Thyroid gland (tissue), 4 donors: ENCODE data around the gene NPM1.

Experiments used
- POLR2A ChIP-seq, 2 donors: fragments of 450-650 bp; IDR thresholded peaks; one replicate each; pipeline ENCODE4 v1.6.1; 2017; ENCODE audit warnings: antibody characterized with exemption in 2 of 2, mild to moderate bottlenecking in 2 of 2, moderate library complexity in 1 of 2
- TF ChIP-seq, protein P1 (sequence below), 6 experiments: fragments of 200-600 bp in 3 of 6; fragments of 450-650 bp in 3 of 6; sonication (generic) in 3 of 6; IDR thresholded peaks; one replicate each; pipeline ENCODE4 v1.5.1; 2016 to 2019; ENCODE audit warnings: antibody characterized with exemption in 6 of 6, mild to moderate bottlenecking in 2 of 6, inconsistent platforms in 1 of 6, moderate library complexity in 1 of 6

DNA sequence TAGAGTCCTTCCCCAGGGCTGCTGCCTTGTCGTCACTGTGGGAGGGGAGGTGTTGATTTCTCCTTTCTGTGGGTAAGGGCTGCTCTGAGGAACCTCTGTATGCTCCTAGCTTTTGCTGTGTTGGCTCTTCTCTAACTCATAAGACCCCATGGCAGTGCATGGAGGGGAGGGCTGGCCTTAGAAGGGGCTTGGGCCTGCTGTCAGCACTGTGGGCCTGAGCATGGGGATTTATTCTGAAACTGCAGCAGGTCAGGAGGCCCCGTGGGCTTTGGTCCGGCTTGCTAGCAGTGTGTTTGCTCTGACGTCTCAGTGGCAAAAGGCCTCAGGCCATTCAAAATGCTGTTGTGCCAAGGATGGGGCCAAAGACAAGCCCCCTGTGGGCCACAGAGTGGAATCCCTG is 38.6 kb downstream of the NPM1 start:
- TF ChIP-seq, protein P1, sequence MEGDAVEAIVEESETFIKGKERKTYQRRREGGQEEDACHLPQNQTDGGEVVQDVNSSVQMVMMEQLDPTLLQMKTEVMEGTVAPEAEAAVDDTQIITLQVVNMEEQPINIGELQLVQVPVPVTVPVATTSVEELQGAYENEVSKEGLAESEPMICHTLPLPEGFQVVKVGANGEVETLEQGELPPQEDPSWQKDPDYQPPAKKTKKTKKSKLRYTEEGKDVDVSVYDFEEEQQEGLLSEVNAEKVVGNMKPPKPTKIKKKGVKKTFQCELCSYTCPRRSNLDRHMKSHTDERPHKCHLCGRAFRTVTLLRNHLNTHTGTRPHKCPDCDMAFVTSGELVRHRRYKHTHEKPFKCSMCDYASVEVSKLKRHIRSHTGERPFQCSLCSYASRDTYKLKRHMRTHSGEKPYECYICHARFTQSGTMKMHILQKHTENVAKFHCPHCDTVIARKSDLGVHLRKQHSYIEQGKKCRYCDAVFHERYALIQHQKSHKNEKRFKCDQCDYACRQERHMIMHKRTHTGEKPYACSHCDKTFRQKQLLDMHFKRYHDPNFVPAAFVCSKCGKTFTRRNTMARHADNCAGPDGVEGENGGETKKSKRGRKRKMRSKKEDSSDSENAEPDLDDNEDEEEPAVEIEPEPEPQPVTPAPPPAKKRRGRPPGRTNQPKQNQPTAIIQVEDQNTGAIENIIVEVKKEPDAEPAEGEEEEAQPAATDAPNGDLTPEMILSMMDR (IDR thresholded peaks at IDR 0.05), result no peak
- no peak for TF ChIP-seq POLR2A (IDR thresholded peaks at IDR 0.05)
